Breast epithelium (tissue), 3 donors: ENCODE data around the gene MCM9.

Experiments used
- POLR2A ChIP-seq: fragments of 450-650 bp; IDR thresholded peaks from one replicate; pipeline ENCODE4 v1.6.1; 2016; ENCODE audit warnings: antibody characterized with exemption, mild to moderate bottlenecking, moderate library complexity
- TF ChIP-seq, protein P1 (sequence below), 3 donors: fragments of 450-650 bp; IDR thresholded peaks; one replicate each; pipeline ENCODE4 v1.5.1; 2016 to 2017; ENCODE audit warnings: antibody characterized with exemption in 3 of 3, mild to moderate bottlenecking in 3 of 3, moderate library complexity in 3 of 3

DNA sequence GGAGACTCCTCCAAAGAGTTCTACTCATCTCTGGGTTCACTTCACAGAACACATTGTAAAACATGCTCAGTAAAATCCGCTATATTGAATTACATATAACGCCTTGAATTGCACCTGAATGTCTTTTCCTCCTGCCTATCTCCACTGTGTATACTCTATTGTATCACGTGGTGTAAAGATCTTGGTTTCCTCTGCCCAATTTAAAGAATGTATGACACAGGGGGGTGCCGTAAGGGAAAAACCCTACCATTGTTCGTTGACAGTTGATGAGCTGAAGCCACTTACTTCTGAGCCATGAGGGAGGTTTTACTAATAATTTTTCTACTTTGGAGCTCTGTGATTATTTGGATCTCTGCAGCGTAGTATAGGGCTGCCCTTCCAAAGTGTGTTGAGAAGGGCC is 35.0 kb downstream of the MCM9 start:
- TF ChIP-seq, protein P1, sequence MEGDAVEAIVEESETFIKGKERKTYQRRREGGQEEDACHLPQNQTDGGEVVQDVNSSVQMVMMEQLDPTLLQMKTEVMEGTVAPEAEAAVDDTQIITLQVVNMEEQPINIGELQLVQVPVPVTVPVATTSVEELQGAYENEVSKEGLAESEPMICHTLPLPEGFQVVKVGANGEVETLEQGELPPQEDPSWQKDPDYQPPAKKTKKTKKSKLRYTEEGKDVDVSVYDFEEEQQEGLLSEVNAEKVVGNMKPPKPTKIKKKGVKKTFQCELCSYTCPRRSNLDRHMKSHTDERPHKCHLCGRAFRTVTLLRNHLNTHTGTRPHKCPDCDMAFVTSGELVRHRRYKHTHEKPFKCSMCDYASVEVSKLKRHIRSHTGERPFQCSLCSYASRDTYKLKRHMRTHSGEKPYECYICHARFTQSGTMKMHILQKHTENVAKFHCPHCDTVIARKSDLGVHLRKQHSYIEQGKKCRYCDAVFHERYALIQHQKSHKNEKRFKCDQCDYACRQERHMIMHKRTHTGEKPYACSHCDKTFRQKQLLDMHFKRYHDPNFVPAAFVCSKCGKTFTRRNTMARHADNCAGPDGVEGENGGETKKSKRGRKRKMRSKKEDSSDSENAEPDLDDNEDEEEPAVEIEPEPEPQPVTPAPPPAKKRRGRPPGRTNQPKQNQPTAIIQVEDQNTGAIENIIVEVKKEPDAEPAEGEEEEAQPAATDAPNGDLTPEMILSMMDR (IDR thresholded peaks at IDR 0.05), result no peak
- no peak for TF ChIP-seq POLR2A
